ENCODE data around the gene MAP2K5.

DNA sequence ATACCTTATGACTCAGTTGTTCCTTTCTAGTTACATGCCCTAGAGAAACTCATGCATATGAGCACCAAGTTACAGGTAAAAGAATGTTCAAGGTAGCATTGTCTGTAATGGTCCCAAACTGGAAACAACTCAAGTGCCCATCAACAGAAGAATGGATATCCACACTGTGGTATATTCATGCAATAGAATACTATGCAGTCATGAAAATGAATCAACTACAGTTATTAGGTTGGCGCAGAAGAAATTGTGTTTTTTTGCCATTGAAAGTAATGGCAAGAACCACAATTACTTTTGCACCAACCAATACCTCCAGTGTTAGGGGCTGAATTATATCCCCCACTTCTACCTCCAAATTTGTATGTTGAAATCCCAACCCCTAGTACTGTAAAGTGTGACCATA is 307.0 kb downstream of the MAP2K5 start:
- TF ChIP-seq, protein P1, sequence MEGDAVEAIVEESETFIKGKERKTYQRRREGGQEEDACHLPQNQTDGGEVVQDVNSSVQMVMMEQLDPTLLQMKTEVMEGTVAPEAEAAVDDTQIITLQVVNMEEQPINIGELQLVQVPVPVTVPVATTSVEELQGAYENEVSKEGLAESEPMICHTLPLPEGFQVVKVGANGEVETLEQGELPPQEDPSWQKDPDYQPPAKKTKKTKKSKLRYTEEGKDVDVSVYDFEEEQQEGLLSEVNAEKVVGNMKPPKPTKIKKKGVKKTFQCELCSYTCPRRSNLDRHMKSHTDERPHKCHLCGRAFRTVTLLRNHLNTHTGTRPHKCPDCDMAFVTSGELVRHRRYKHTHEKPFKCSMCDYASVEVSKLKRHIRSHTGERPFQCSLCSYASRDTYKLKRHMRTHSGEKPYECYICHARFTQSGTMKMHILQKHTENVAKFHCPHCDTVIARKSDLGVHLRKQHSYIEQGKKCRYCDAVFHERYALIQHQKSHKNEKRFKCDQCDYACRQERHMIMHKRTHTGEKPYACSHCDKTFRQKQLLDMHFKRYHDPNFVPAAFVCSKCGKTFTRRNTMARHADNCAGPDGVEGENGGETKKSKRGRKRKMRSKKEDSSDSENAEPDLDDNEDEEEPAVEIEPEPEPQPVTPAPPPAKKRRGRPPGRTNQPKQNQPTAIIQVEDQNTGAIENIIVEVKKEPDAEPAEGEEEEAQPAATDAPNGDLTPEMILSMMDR (IDR thresholded peaks at IDR 0.05): no peak
- no peak for TF ChIP-seq EP300 (IDR thresholded peaks at IDR 0.05)
